GM21786 (cell line): ENCODE measurements around the gene TNFSF11.

ENCODE experiments used
- ATAC-seq: cut with Tn5 transposase; IDR thresholded peaks from one replicate; pipeline ENCODE4 v1.9.1; 2021; ENCODE audit not compliant: unreplicated experiment

The TNFSF11 gene, protein sequence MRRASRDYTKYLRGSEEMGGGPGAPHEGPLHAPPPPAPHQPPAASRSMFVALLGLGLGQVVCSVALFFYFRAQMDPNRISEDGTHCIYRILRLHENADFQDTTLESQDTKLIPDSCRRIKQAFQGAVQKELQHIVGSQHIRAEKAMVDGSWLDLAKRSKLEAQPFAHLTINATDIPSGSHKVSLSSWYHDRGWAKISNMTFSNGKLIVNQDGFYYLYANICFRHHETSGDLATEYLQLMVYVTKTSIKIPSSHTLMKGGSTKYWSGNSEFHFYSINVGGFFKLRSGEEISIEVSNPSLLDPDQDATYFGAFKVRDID

GRCh38 chr13:42574011-42574410 lies at the start of gene TNFSF11:
Gene TNFSF11 (plus strand): TSS chr13:42574152. CDS start chr13:42574304, 152 bp downstream.
- ATAC-seq = peak; percentile 25

- peak; percentile 85 for ATAC-seq
Observed at GRCh38 chr13:42524487-42525034, 49.4 kb upstream of the TNFSF11 start.

- peak; percentile 9 for ATAC-seq
Observed at GRCh38 chr13:42525035-42525504, 48.9 kb upstream of the TNFSF11 start.

DNA sequence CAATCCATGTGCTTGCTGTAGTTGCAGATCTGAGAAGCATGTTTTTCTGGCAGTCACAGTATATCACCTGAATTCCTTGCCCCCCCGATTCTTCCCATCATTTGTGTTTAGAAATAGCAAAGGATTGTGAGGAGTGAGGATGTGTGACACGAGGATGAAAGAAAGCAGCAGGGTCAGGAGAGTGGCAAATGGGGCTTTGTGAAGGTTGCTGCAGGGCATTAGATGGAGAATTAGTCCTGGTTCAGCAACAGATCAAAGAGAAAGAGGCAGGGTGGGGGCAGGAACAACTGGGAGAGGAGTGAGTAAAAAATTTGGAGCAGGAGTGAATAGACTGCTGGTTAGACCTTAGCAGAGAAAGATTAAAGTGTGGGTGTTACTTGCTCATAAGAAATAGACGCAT lies 47.7 kb upstream of the TNFSF11 start:
- ATAC-seq = no peak

DNA sequence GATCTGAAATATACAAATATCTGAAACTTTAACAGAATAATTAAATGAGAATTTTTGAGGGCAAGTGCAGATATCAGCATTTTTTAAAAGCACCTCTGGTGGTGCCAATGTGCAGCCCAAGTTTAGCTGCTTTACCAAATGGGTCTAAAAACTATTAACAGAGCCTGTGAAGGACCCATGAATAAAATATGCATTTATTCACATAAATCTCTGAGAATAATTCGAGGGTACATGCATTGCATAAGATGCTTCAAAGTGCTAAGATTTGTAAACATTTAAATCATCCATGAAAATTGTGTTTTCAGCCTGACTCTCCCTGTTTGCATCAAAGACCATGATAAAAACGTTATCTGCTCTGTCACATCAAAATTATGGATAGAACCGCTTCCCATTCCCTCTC lies 47.1 kb upstream of the TNFSF11 start:
- ATAC-seq = no peak

DNA sequence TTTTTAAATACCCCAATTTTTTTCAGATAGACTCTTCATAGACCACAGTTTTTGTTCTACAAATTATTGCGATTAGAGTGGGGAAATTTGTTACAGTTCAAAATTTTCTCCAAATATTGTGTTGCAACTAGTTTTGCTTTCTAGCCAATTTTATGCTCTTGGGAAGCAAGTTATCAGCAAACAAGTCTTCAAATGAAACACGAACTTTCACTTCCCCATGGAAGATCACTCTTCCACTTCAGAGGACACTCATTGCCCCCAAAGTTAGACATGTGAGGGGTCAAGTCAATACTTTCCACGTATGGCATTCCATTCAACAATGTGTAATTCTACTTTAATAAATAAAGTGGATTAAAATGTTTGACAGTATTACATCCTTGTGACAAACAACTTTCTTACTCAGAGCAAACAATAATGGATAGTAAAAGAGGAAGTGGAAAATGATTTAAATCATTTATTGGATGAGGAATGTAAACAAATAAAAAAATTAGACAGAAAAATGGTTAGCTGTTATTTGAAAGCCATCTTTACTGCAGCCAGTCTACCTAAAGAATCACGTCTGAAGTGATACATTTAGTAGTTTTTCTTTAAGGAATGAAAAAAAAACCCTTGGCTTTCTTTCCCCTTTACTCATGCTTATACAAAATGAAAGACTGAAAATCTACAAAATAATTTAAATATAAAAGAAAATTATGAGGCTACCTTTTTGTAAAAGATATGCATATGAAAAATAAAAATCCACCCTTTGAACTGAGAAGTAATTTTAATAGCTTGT lies 41.2 kb upstream of the TNFSF11 start:
- ATAC-seq = peak; percentile 65

- ATAC-seq = no peak
Observed at GRCh38 chr13:42533336-42533591, 40.7 kb upstream of the TNFSF11 start.

DNA sequence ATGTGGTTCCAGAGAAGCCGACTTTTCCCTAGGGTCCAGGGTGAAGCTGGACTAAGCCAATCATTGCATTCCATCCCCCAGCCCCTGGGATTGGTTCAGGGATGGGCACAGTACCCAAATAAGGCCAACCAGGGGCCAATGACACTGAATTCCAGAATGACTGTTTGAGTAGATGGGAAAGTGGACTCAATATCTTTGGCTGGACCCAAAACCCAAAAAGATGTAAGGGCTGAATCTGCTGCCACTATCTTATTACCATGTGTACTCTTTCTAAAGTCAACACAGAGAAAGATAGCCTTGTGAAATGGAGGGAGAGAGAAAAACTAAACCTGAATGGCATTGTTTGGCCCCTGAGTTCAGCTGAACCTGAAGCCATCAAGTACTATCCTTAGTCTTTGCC lies 39.2 kb upstream of the TNFSF11 start:
- no peak for ATAC-seq

GRCh38 chr13:42538996-42539395 lies 35.0 kb upstream of the TNFSF11 start:
- no peak for ATAC-seq

DNA sequence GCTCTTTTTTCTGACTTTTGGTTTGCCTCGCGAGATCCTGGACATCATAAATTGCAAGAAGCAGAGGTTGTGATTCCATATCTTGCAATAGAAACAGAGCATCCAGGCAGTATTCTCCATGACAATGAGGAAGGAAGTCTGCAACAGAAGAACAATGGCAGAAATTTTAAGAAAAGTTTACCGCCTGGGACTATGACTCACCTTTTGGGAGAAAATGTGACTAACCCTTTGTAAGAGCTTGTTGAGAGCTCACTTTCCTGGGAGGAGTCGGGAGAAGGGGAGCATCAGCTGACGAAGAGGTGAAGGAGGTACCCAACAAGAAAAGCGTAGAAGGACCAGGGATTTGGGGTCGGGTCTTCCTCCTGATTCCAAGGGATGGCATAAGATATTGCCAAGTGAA lies 34.3 kb upstream of the TNFSF11 start:
- ATAC-seq = no peak

DNA sequence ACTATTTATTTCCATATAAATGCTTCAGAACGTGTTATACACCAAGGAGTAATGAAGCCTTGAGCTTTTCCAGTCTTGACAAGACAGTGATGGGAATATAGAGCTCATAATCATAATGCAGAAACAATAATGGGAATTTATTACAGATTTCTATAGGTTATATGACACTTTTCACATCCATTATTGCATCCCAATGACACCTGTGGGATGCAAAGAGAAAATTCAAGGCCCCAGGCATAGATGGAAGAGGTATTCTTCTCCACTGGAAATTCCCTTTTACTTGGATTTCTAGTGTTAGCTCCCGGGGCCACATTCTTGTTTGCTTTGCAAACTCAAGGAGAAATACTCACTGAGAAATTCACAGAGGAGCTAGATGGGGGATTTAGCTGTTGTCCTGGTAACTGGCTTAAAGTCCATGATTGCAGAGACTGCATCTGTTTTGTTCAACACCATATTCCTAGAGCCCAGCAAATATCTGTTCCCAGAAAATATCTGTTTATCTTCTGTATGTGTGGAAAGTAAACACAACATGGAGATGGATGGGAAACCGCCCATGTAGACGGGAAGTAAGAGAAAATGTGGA lies 30.6 kb upstream of the TNFSF11 start:
- no peak for ATAC-seq

GRCh38 chr13:42544246-42544926 lies 29.6 kb upstream of the TNFSF11 start:
- no peak for ATAC-seq

DNA sequence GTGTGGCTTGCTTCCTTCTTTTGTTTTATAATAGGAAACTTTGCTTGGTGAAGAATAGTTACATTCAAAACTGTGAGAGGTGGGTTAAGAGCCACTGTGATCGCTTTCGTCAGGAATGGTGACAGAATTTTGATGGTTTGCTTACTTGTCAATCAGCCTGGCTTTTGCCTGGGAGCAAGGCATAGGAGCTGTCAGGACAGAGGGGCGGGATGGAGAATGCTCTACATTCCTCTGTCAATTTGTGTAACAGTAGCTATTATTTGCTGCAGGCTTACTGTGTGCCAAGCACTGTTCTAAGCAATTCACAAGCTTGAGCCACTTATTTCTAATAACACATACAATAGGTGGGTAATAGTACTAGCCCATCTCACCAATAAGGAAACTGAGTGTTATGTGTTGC lies 28.1 kb upstream of the TNFSF11 start:
- ATAC-seq = no peak

DNA sequence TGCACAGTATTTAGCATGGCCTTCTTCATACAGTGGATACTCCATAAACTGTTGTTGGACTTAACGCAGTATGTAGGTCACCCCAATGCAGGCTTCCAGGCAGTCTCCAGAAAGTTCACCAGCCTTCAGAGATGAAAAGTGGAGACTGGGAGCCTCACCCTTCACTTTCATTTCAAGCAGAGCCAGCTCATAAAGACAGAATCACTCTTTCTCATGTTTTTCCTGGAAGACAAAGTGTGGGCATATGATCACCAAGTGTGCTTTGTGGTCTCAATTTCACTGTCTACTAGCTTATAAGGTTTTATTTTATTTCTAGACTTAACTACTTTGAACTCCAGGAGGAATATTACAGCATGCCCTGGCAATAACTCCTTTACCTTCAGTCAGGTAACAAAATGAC lies 26.3 kb upstream of the TNFSF11 start:
- ATAC-seq = no peak

DNA sequence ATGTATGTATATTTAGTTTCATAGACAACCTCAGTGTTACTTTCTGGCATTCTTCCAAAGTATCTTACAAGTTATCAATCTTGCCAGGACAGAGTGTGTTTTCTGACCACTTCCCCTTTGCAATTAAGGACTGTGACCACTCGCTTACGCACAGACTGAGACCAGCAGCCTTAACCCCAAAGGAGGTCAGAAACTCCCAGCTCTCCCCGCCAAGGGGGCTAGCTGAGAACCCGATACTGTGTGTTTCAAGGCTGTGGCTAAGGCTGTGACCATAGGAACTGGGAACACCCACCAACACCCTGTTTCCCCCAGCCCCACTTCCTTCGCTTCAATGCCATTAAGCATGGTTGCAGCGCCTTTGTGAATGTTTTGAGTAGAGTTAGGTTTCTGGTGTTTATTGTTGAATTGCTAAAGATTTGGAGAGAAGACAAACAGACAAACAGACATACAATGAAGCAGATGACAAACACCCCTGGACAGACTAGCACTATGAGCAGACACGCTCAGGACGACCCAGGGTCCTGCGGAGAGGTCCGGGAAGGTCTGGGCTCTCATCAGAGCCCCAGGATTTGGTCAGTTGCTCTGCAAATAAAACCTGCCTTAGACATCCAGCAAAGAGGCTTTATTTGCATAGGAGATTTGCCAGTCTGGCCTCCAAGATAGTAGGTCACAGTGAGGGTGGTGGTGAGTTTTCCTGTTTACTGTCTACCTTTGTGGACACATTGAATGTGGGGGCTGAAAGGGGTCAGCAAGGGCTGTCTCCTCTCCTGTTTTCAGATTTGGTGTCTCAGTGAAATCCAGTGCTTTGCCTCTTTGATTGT lies 25.0 kb upstream of the TNFSF11 start:
- ATAC-seq = peak; percentile 98

GRCh38 chr13:42549552-42549936 lies 24.4 kb upstream of the TNFSF11 start:
- ATAC-seq = no peak

- ATAC-seq = no peak
Observed at GRCh38 chr13:42551611-42552010, 22.3 kb upstream of the TNFSF11 start.

DNA sequence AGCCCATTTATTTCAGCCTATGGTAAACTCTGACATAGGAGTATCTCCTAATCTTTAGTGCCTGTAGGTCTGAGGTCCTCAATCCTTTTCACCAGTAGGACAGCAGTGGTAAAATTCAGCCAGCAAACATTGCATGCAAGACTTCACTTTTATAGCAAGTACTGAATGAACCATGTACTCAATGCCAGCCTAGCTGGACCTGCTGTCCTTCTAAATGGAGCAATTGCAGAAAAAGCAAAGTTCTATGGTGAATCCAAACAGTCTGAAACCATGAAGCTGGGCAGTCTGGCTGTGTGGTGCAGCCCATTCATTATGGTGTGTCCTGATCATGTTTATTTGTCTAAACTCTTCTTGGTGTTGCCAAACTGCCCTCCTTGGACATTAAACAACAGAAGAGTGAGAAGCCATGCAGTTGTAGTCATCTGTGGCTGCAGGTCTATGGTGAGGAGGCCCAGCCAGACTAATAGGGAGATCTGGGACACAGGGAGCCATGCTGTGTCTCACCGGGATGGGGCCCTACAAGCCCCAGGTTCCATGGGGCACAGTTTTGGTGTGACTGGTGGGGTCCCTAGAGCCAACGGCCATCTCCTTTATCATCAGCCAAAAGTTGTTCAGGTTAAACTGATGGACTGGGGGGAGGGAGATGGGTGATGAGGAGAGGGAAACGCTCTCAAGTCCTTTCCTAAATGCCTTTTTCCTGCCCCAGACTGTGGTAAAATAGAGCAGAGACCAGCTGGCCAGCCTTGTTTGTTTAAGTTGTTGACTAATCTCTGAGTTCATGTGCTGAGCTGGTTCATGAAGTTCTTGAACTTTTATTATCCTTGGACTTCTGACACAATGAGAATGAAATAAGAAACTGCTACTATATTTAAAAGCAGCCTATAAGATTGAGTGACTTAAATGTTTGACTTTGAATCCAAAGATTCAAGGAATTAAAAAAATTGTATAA lies 20.6 kb upstream of the TNFSF11 start:
- no peak for ATAC-seq

DNA sequence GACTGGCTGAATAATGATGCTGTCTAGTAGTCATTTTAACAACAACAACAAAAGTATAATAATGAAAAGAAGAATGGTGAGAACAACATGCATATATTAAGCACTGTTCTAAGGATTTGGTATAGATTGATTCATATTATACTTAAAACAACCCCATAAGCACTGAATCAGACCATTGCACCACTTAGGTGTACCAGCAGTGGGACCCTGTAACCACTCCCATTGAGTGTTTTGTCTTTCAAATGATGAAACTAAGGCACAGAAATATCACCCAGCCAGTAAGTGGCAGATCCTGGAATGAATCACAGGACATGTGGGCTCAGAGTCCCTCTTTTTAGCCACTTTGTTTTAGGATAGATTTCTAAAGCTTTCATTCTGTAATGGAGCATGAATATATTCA lies 14.9 kb upstream of the TNFSF11 start:
- no peak for ATAC-seq
